Measurements from ENCODE around the gene FHAD1. TPM values are rescaled to one million over a fixed set of nuclear protein-coding genes. Genes with fewer than 3 reads are reported as not detected.

FHAD1 gene
- total RNA-seq, 1 donor from 2014 or later: 0.21 TPM

GRCh38 chr1:15337656-15338402 lies 90.8 kb downstream of the FHAD1 start:
- no peak overlapping the region for H3K4me3 ChIP-seq (ENCODE audit: low read depth, low read length)
- no peaks in the 10 kb centered on the region for H3K36me3 ChIP-seq (ENCODE audit: control insufficient read depth, insufficient read depth, low read length)
- no peak for TF ChIP-seq CTCF (IDR thresholded peaks at IDR 0.05; ENCODE audit: insufficient read depth, low read length, poor library complexity, severe bottlenecking)
- peak; percentile 54 for DNase-seq (ENCODE audit: low read depth)
- H3K27me3 ChIP-seq (ENCODE audit: control insufficient read depth, insufficient read depth, low read length): no peaks in the 10 kb centered on the region

GRCh38 chr1:15339570-15339969 lies 92.5 kb downstream of the FHAD1 start:
- Histone ChIP-seq H3K36me3 (ENCODE audit: control insufficient read depth, insufficient read depth, low read length) (no peaks in the 10 kb centered on the region), H3K4me3 (ENCODE audit: low read depth, low read length) (no peak overlapping the region), H3K27me3 (ENCODE audit: control insufficient read depth, insufficient read depth, low read length) (no peaks in the 10 kb centered on the region)
- no peak for TF ChIP-seq CTCF (IDR thresholded peaks at IDR 0.05; ENCODE audit: insufficient read depth, low read length, poor library complexity, severe bottlenecking)
- no peak for DNase-seq (ENCODE audit: low read depth)

DNA sequence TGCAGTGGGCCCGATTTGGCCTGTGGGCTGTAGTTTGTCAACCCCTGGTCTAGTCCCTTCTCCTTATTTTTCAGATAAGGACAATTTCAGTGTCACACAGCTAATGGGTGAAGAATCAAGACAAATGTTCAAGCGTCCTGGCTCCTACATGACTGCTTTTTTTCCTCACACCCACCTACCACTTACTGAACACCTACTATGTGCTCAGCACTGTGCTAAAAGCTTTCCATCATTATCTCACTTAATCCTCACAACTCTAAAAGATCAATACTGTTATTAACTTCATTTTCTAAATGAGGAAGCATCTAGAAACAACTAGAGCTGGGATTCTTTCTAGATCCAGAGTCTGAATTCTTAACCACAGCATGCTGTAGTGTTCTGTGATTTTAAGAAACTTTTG lies 94.2 kb downstream of the FHAD1 start:
- no peak for TF ChIP-seq CTCF (IDR thresholded peaks at IDR 0.05; ENCODE audit: insufficient read depth, low read length, poor library complexity, severe bottlenecking)
- Histone ChIP-seq H3K36me3 (ENCODE audit: control insufficient read depth, insufficient read depth, low read length) (no peaks in the 10 kb centered on the region), H3K27me3 (ENCODE audit: control insufficient read depth, insufficient read depth, low read length) (no peaks in the 10 kb centered on the region), H3K4me3 (ENCODE audit: low read depth, low read length) (no peak overlapping the region)
- no peak for DNase-seq (ENCODE audit: low read depth)

- Histone ChIP-seq H3K4me3 (ENCODE audit: low read depth, low read length) (no peak overlapping the region), H3K27me3 (ENCODE audit: control insufficient read depth, insufficient read depth, low read length) (no peaks in the 10 kb centered on the region), H3K36me3 (ENCODE audit: control insufficient read depth, insufficient read depth, low read length) (no peaks in the 10 kb centered on the region)
- no peak for TF ChIP-seq CTCF (IDR thresholded peaks at IDR 0.05; ENCODE audit: insufficient read depth, low read length, poor library complexity, severe bottlenecking)
- DNase-seq (ENCODE audit: low read depth): no peak
Observed at GRCh38 chr1:15341634-15342407, 94.8 kb downstream of the FHAD1 start.

DNA sequence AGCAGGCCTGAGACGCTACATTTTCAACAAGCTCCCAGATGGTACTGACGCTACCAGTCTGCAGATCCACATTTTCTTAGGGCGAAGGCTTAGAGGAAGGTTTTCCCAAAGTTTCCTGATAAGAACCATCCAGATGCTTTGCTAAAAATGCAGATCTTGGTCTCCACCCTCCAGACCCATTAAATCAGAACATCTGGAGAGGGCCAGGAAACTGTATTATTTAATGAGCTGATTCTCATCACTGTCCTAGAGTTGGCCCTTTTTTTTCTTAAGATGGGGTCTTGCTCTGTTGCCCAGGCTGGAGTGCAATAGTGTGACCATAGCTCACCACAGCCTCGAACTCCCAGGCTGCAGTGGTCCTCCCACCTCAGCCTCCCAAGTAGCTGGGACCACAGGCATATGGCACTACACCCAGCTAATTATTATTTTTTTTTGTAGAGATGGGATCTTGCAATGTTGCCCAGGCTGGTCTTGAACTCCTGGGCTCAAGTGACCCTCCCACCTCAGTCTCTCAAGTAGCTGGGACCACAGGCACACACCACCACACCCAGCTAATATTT lies 95.5 kb downstream of the FHAD1 start:
- Histone ChIP-seq H3K4me3 (ENCODE audit: low read depth, low read length) (no peak overlapping the region), H3K27me3 (ENCODE audit: control insufficient read depth, insufficient read depth, low read length) (no peaks in the 10 kb centered on the region), H3K36me3 (ENCODE audit: control insufficient read depth, insufficient read depth, low read length) (no peaks in the 10 kb centered on the region)
- no peak for DNase-seq (ENCODE audit: low read depth)
- TF ChIP-seq CTCF (IDR thresholded peaks at IDR 0.05; ENCODE audit: insufficient read depth, low read length, poor library complexity, severe bottlenecking): no peak
